LHCN-M2 (cell line): ENCODE measurements around the gene RAD51AP2. TPM values are rescaled to one million over a fixed set of nuclear protein-coding genes. Genes with fewer than 3 reads are reported as not detected.
A peak's percentile ranks its signal among the peaks of the same experiment; 100 is the strongest.
"Not testable (repeated sequence)": the region's sequence is repeated elsewhere in the genome, so short reads cannot be mapped to it uniquely, and the experiment has no call there.

Experiments
- DNase-seq: peaks from one replicate; pipeline ENCODE4 v3.0.0-alpha.2; 2012; ENCODE audit warnings: low read depth
- polyA plus RNA-seq: library from polyadenylated mRNA; unstranded; fragments of >200 nt; gene quantifications from one replicate; pipeline ENCODE4 v1.2.1, GENCODE V29; 2012; ENCODE audit warnings: missing spikeins
- total RNA-seq: library from RNA; depleted of rRNA; stranded (reverse); fragments of >200 nt; gene quantifications from 2 replicates; pipeline ENCODE4 v1.2.3, GENCODE V29; 2014; rRNA removed

Gene RAD51AP2
- total RNA-seq, result under 0.01 TPM in 1 of 2 replicates, not detected in the other
- polyA plus RNA-seq, result not detected

DNA sequence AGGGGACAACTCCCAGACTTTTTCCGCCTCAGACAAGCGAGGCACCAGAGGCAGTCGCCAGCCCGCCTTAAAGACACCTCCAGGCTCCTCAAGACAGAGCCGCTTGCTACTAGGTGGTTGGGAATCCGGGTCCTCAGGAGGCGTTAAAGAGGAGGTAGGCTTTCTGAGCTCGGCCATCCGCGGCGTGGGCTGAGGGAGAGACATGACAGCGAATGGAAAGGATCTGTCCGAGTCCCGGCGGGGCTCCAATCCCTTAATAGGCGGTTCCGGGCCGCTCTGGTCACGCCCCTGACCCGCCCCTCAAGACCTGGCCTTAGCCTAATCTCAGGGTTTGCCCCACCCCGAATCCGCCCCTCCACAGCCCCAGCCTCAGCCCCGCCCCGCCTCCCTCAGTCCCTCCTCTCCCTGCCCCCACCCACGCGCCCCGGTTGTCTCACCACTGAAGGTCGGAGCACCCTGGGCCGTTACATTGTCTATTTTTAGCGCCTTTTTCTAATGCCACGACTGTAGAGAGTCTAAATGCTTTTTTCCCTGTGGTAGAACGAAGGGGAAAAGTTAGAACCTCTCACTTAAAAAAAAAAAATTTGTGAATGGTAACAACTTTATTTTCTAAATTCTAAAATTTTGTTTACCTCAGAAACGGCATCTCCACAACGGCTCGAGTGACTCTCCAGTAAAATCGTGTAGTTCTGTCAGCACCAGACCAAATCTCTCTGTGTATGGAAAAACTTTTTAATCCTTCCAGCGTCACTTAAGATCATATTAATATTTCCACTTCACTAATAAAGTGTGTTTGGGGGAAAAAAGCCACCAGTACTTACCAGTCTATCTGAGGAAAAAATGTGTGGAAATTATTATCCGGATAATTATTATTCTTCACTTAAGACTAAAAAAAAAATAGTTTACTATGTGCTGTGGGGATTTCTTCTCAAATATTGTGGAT lies at the start of gene RAD51AP2:
RAD51AP2 (minus strand) TSS at position 229 of the 943 bp plus-strand sequence; CDS start at position 204, 25 bp downstream.
- DNase-seq, result peak; percentile 87

DNA sequence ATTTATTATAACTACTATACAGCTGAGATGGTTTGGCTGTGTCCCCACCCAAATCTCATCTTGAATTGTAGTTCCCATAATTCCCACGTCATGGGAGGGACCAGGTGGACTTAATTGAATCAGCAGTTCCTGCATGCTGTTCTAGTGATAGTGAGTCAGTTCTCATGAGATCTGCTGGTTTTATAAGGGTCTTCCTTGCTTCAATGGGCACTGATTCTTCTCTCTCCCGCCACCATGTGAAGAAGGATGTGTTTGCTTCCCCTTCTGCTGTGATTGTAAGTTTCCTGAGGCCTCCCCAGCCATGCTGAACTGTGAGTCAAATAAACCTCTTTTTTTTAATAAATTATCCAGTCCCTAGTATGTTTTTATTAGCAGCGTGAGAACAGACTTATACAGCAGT lies 47.5 kb upstream of the RAD51AP2 start:
- not testable (repeated sequence) for DNase-seq

DNA sequence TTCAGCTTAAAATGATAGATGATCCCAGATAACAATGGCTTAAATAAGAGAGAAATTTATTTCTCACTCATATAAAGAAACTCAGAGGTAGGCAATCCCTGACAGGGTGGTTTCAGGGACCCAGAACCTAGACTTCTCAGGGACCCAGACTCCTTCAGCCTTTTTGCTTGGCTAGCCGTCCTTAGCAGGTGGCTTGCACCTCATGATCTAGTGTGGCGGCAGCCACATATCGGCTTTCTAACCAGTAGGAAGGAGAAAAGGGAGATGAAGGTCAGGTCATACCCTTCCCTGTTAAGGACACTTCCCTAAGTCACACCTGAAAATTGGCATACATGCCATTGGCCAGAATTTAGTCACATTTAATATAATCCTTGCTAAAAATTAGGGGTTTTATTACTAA lies 40.6 kb upstream of the RAD51AP2 start:
- DNase-seq, result no peak

DNA sequence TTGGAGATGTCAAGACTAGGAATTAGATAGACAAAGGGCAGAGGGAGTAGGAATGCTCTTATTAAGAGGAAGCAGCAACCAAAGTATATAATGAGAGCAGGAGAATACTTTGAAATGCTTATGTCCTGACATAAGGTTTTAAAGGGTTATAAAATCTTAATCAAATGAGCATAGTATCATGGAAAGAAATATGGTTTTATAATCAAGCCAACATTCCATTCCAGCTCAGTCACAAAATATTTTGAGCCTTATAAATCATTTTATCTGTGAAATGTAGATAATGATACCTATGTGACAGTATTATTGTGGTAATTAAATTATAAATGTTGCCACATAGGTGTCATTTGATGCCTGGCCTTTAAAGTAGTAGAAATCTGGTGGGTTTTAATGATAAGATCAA lies 39.8 kb upstream of the RAD51AP2 start:
- DNase-seq, result no peak

DNA sequence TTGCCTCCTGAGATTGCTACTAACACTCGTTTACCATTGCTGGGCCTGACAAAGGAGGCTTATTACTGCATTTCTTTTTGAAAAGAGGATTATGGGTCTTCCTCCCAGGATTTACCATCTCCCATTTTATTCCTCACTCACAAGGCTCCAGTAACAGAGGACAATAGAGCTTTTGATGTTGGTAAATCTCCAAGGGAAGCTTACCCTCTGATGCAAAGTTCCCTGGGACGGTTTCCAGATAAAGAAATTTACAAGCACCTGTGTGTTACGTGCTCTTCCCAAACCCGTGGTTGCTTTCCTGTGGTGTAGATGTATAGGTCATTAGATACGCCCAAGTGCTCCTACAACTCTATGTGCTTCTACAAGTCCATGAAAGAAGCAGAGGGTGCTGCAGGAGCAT lies 39.4 kb upstream of the RAD51AP2 start:
- DNase-seq, result no peak

DNA sequence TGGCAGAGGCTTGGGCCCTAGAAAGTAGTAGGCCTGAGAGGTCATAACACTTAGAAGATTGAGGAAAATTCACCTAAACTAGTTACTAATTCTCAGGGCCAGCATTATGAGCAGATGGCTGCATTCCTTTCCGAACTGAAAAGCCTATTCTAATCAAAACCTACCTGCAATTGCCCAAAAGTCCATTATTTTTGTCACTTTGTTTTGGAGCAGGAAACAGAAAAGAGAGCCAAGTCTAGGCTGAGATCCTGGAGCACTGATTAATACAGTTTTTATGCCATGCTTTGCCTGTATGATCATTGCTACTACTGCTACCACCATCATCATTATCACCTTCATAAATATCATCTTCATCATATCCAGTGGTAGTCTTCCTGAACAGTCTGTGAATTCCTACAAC lies 36.9 kb upstream of the RAD51AP2 start:
- no peak for DNase-seq

DNA sequence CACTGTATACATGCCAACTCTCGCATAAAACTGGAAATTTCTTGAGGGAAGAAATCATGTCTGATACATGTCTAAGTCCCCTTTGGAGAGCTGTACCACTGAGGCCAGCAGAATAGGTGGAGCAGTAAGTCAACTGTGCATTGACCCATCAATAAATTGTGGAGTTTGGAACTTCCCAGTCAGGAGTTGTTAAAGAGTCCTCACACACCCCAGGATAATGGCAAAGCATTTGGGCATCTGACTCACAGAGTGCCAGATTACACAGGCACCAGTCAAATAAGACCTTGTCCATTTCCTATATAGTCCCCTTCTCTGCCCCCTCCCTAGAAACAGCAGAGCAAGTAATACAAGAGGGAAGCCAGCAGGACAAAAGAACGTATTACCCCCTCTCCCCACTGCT lies 32.7 kb upstream of the RAD51AP2 start:
- DNase-seq, result no peak

DNA sequence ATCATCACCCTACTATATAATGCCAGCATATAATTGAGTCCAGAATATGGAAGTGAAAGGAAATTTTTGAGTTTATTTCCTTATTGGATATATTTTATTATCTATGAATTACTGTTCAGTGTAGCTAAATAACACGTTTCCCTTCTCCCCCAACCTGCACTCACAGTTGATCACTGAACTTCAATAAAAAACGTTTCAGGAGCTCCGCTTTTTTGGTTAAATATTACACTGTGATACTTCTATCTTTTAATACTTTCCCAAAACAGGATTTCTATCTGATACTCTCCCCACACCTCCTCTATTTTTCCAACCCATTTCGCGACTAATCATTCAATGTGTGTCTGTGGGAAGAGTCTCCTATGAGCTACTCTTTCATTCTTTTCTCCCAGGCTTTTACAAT lies 29.5 kb upstream of the RAD51AP2 start:
- DNase-seq, result no peak

DNA sequence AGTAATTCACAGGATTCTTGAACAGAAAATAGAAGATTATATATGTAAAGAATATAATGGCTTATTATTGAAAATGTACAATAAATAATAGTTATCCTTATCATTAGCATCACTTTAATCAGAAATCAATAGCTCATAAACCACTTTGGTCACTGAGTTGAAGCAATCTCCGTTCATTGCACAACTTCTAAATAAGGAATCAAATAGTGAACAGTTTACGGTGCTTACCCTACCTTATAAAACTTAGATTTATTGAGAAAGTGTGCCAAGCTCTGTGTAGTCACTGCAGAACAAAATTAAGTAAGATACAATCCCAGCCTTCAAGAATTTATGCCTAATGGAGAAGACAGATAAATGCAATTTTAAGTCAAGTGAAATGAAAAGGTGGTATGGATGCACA lies 29.0 kb upstream of the RAD51AP2 start:
- DNase-seq, result no peak

DNA sequence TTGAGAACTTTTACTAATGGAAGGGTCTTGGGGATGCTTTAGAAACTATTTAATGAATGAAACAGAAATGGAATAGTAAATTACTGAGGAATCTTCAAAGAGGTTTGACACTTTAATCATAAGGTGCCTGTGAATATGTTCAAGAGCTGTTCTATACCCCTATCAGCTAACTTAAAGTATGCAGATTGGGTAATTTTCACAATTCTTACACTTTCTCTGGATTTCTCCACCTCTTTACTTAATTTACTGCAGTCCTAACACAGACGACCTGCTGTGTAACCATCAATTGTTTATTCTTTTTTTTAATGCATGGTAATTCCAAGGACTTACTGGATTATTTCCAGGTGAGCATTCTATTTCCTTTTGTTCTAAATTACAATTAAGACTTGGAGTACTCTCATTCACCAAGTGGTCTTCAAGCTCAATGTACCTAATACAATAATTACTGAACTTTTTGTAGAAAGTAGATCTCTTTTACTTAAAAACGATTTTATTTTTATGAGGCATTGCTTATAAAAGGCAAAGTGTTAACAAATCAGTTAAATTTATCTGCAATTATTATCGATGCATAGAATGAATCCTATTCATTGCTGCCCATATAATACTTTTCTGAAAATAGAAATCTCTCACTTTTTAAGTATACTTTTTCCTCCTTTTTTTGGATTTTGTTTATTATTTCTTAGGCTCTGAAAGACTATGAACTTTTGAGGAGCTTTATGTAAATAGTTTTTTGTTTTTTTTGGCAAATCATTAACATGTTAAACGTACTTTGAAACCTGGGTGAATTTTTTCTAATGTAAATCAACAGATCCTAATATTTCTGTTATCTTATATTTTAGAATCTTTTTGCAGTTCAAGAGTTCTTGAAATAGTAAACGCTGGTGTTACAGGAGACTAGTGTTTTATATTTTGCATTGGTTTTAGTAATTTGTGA lies 27.7 kb upstream of the RAD51AP2 start:
- DNase-seq, result no peak

DNA sequence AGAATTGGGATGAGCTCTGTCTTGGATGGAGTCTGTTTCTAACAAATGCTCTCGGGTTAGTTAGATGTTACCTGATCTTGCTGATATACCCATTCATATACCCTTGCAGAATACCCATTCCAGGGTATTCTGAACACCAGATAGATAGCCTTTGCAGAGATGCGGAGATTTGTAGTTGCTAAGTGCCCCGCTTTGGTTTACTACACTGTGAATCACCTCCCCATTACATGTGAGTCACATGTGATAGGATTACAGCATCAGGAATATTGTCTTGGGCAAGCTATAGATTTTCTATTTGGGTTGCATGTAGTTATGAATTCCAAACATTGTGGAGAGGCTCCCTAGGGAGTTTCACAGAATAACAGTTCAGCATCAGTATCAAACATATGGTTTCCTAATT lies 26.0 kb upstream of the RAD51AP2 start:
- DNase-seq, result peak; percentile 59

DNA sequence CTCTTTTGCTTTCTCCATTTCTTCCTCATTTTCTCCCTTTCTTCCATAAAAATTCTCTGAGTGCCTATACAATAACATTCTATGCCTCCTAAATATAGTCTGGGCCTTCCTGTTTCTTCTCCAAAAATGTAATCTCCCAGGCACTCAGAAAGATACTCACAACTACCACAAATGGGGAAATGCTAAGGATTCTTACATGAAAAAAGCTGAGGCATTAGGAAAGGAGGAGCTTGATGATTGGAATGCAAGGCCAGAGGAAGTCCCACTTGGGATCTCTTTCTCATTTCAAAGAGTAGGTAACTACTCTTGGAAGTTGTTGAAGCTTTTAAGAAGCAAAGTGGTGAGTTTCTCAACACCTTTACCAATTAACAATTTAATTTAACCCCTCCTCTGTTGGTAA lies 25.6 kb upstream of the RAD51AP2 start:
- DNase-seq, result no peak

DNA sequence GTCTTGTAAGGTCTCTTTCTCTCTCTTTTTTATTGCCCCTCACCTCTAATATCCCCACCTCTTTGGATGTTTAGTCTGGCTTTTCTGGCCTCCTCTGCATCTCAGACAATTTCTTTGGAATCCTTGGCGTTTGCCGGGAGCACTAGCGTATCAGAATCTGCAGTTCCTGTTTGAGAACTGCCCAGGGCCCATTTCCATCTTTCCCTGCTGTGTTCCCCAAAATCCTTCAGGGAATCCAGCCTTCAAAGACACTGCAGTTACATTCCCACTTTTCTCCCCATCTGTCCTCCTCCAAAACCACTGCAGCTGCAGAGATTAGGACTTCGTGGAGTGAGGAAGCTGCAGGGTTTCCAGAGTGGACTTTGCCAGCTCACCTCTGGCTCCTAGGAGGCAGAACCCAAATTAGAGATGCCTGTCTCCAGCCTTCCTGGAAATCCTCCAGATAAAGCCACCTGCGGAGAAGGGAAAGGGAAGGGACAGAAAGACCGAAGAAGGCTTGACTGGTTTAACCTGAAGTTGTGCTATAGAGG lies 25.0 kb upstream of the RAD51AP2 start:
- no peak for DNase-seq

DNA sequence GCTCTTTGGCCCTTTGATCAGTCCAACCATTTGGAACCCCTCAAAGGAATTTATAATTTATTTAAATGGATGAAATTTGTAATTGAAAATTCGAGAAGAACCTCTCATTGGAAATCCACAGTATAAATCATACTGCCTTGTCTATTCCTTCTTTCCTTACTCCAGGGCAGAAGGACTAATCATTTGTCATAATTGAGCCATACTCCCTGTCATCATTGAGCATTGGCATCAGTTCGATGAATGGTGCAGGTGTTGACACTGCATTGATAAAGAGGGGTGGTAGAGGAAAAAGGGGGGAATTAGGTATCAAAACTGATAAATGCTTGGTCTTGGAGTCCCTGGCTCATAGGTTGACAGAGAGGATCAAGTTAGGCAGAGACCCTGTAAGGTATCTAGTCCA lies 24.2 kb upstream of the RAD51AP2 start:
- DNase-seq, result no peak

DNA sequence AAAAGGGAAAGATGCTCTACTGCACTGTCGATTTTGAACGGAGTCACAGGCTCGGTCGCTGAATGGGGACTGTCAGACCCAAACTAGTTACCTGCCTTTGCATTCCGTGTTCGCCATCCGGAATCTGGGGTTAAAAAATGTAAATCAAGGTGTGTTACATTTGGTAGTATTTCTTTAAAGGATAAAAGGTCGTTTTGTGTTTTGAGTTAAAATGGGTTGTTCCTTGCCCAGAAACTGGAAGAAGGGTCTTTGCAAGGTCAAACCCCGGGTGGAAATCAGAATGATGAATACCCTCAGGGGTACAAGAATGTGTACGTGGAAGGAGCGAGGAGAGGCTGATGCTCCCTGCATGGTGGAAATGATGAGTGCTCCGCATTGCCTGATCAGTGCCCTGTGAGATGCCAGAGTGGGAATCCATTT lies 23.3 kb upstream of the RAD51AP2 start:
- no peak for DNase-seq

DNA sequence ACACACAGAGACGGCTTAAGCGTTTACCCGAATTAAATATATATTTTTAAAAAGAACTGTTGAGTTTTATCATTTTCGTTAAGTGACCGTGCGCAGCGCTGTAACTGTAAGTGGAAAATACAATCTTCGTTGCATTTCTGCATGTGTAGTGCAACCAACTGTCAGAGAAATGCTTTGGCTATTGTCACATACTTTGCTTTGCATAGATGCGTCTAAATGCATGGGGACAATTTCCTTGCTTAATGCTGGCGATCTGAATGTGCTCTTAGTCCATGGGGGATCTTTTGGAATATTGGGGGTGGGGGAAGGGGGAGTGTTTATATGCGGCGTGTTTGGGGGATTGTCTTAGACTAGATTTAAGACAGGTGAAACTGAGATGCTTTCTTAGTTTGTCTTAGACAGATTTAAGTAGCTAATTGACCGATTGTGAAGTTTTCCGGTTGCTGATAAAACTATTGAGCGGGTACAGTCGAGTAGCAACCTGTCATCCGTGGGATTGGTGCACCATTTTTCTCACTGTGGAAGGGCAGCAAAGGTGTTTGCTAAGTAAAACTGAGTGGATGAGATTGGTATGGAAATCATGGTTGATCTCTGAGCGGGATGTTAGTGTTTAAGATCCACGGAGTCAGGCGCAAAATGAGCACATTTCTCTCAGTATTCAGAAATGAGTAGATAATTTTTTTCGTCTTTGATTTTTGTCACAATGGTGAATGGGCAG lies 22.7 kb upstream of the RAD51AP2 start:
- DNase-seq, result no peak

DNA sequence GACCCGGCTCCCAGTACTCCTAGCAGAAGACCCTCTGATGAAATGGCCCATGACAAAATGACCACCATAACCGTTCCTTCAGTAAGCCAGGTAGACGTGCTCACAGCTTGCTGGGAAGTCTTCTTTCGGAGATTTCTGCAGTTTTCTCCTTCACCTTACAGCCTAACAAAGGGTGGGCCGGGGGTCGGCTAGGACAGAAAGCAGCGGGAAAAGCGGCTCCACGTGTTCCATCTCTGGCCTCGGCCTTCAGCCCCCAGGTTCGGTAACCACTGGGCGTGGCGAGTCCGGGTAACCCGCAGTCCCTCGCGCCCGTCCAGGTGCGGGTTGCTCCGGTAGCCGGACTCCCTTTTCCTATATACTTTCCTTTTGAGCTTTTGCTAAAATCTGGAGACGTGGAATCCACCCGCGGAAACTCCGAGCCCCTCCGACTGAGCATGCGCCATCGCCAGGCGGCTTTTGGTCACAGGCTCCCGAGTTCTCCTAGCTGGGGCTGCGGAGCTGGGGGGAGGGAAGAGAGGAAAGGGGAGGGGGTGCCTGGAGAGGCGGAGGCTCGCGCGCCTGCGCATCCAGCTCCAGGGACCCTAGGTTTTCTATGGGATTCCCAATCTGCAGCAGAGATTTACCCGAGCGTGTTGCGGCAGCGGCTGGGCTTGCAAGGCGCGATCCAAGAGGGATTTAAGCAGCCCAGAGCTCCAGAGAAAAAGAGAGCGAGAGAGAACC lies 22.0 kb upstream of the RAD51AP2 start, which contains the start of gene VSNL1:
VSNL1 (plus strand) TSS at position 604 of the 720 bp plus-strand sequence. CDS start 51,379 bp downstream, outside the sequence.
- peak; percentile 89 for DNase-seq

DNA sequence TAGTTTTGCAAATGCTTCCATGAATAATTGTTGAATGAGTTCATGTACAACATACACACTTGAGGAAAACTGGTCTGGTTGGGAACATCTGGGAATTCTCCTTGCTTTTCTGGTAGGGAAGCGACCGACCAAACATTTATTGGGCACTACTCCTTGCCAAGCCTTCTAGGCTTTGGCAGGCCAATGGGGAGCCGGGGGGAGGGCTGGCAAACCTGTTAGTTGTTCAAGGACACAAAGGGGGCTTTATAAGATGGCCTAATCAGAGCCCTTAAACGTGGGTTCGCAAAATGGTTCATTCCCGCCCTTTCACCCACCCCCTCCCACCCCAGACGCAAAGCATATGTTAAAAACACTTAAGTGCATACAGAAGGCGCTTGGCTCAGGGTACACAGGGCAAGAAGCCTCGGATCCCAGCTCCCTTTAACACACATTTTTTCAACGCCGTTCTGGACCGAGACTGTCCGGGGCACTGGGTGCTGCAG lies 21.4 kb upstream of the RAD51AP2 start:
- peak; percentile 34 for DNase-seq

DNA sequence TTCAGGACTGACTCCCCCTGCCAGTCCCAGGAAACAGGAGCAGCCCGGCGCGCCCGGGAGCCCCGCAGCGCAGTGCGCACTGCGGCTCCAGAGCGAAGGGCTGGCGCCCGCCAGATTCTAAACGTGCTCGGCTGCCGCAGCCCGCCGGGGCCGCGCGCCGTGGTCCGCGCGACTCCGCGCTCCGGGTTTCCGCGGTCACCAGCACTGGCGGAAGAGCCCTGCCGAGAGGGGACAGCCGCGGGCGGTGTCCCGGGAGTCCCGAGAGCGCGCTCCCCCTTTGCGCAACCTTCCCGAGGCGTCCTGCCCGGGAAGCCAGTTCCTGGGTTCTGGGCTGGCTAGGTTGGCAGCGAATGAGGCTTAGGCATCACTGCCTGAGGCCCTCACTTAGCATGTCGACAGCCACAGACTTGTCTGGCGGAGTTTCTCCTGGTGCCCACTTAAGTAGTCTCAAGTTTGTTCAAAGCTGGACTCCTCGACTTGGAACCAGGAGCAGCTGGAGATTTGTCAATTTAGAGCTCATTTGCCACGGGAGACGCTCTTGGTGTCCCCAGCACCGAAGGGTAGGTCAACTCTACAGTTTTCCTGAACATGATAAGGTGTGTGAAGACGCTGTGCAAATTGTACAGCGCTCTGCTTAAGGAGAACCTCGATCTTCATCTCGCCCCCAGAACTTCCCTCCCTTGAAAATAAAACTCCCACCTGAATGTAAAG lies 20.8 kb upstream of the RAD51AP2 start:
- DNase-seq, result peak; percentile 73
